Hair follicle dermal papilla cell (primary cell): ENCODE measurements around the gene RP2. TPM values are rescaled to one million over a fixed set of nuclear protein-coding genes. Genes with fewer than 3 reads are reported as not detected.

Source experiments
- total RNA-seq: library from RNA; depleted of rRNA; stranded (reverse); fragments of >200 nt; gene quantifications from 2 replicates; pipeline ENCODE4 v1.2.3, GENCODE V29; 2012

Gene RP2
- total RNA-seq: 31.2 and 32.5 TPM in 2 replicates

GRCh38 chrX:46836701-46837557 lies at the start of gene RP2:
Gene RP2, plus strand, starts transcription at chrX:46837043. Its CDS starts 58 bp downstream, at chrX:46837101.

DNA sequence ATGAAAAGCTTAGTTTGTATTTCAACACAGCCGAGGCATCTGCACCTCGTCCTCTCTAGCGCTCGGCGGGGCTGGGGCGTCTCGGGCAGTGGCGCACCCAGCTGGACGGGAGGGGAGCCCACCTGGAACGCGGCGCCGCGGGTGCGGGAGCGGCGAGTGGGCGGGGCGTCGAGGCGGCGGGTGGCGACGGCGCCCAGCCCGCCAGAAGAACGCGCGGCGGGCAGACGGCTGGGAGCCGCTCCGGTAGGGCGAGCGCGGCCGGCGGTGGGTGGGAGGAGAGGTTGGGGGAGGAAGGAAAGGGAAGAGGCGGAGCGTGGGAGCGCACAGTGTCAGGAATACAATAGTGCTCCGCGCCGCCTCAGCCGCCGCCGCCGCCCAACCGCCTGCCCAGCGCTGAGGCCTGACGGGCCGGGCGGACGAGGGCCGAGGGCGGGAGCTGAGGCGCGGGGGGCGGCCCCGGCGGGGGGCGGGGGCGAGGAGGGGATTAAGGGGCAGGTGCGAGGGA lies 75.3 kb downstream of the RP2 start, which contains the start of gene JADE3:
JADE3 (plus strand) TSS at position 324 of the 505 bp plus-strand sequence. CDS start 72,474 bp downstream, outside the sequence.

Other genes starting within 250 kb of the RP2 start
- 72.3 and 76.9 TPM in 2 replicates for gene SLC9A7, start 77.9 kb upstream of the RP2 start, total RNA-seq
- 4.9 and 5.0 TPM in 2 replicates for gene JADE3, start 75.4 kb downstream of the RP2 start, total RNA-seq
- gene RGN, start 241.4 kb downstream of the RP2 start, total RNA-seq: 4.0 and 5.0 TPM in 2 replicates